ENCODE measurements around the gene ASB18. TPM values are rescaled to one million over a fixed set of nuclear protein-coding genes. Genes with fewer than 3 reads are reported as not detected.
"Not testable (repeated sequence)": the region's sequence is repeated elsewhere in the genome, so short reads cannot be mapped to it uniquely, and the experiment has no call there.

ASB18 gene
- total RNA-seq, 2 donors from 2014 or later = not detected

GRCh38 chr2:236271851-236272250 is 7.6 kb upstream of the ASB18 start:
- no peaks in the 10 kb centered on the region for H3K9me3 ChIP-seq (ENCODE audit: control insufficient read depth, low read length, poor library complexity, severe bottlenecking)
- no peaks in the 10 kb centered on the region for H3K4me1 Mint-ChIP-seq
- H3K27me3 Mint-ChIP-seq = peaks cover 29% of the 10 kb centered on the region
- no peak for ATAC-seq
- no peaks in the 10 kb centered on the region for H3K36me3 Mint-ChIP-seq (ENCODE audit: low read depth)
- H3K27ac Mint-ChIP-seq = no peak overlapping the region
- no peak overlapping the region for H3K4me3 Mint-ChIP-seq
- no peak for DNase-seq

DNA sequence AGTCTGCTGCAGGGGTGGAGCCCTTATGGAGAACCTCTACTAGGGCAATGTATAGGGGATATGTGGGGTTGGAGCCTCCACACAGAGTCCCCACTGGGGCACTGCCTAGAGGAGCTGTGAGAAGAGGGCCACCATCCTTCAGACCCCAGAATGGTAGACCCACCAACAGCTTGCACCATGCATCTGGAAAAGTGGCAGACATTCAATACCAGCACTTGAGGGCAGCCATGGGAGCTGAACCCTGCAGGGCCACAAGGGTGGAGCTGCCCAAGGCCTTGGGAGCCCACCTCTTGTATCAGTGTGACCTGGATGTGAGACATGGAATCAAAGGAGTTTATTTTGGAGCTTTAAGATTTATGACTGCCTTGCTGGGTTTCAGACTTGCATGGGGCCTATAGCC is 5.7 kb upstream of the ASB18 start:
- ATAC-seq; H3K4me3 Mint-ChIP-seq; H3K4me1 Mint-ChIP-seq; DNase-seq; H3K9me3 ChIP-seq (ENCODE audit: control insufficient read depth, low read length, poor library complexity, severe bottlenecking); H3K27ac Mint-ChIP-seq; H3K36me3 Mint-ChIP-seq (ENCODE audit: low read depth): not testable (repeated sequence)
- peaks cover 26% of the 10 kb centered on the region for H3K27me3 Mint-ChIP-seq

- no peaks in the 10 kb centered on the region for H3K9me3 ChIP-seq (ENCODE audit: control insufficient read depth, low read length, poor library complexity, severe bottlenecking)
- H3K27me3 Mint-ChIP-seq = peaks cover 34% of the 10 kb centered on the region
- ATAC-seq (no peak), DNase-seq (no peak)
- H3K4me1 Mint-ChIP-seq = no peaks in the 10 kb centered on the region
- no peak overlapping the region for H3K27ac Mint-ChIP-seq
- no peaks in the 10 kb centered on the region for H3K36me3 Mint-ChIP-seq (ENCODE audit: low read depth)
- no peak overlapping the region for H3K4me3 Mint-ChIP-seq
Measured at GRCh38 chr2:236265675-236266074, 1.5 kb upstream of the ASB18 start.

GRCh38 chr2:236262238-236262637 is 2.0 kb downstream of the ASB18 start:
- no peak for ATAC-seq
- peaks cover 2% of the 10 kb centered on the region for H3K36me3 Mint-ChIP-seq (ENCODE audit: low read depth)
- DNase-seq = no peak
- H3K9me3 ChIP-seq (ENCODE audit: control insufficient read depth, low read length, poor library complexity, severe bottlenecking) = no peaks in the 10 kb centered on the region
- H3K27ac Mint-ChIP-seq = no peak overlapping the region
- no peak overlapping the region for H3K4me3 Mint-ChIP-seq
- H3K4me1 Mint-ChIP-seq = no peaks in the 10 kb centered on the region
- peaks cover 56% of the 10 kb centered on the region for H3K27me3 Mint-ChIP-seq

DNA sequence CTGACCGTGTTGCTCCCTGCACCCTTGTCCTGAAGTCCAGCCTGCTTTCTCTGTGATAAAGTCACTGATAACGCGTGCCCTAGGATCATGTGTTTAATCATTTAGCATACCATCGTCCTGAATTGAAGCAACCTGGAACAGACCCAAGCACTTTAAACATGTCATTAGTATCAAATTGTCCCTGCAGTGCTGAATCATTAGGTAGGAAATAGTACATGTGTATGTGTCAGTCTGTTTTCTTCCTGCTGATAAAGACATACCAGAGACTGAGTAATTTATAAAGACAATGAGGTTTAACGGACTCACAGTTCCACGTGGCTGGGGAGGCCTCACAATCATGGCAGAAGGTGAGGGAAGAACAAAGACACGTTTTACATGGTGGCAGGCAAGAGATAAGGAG is 2.8 kb downstream of the ASB18 start:
- no peaks in the 10 kb centered on the region for H3K9me3 ChIP-seq (ENCODE audit: control insufficient read depth, low read length, poor library complexity, severe bottlenecking)
- Mint-ChIP-seq H3K4me1 (no peaks in the 10 kb centered on the region), H3K27me3 (peaks cover 63% of the 10 kb centered on the region), H3K4me3 (no peak overlapping the region), H3K27ac (no peak overlapping the region), H3K36me3 (ENCODE audit: low read depth) (peaks cover 2% of the 10 kb centered on the region)
- DNase-seq (no peak), ATAC-seq (no peak)

DNA sequence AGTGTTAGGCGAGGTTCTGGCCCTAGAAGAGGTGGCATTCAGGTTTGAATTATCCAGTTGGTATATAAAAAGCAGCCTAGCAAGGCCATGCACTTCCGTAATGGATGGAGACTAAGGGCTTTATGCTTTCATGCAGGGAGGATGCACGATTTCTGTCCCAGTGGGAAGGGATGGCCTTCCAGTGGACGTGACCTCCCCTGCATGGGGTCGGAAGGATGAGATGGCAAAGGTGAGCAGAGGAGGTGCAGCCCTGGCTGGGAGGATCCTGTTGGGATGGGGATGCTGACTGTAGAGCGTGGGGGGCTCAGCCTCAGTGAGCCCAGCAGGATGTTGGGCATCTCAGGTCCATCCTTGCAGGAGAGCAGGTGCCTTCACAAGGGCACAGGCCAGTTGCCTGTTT is 4.8 kb downstream of the ASB18 start:
- ATAC-seq (no peak), DNase-seq (no peak)
- Mint-ChIP-seq H3K36me3 (ENCODE audit: low read depth) (peaks cover 2% of the 10 kb centered on the region), H3K27ac (no peak overlapping the region), H3K4me3 (no peak overlapping the region), H3K4me1 (no peaks in the 10 kb centered on the region), H3K27me3 (peaks cover 66% of the 10 kb centered on the region)
- H3K9me3 ChIP-seq (ENCODE audit: control insufficient read depth, low read length, poor library complexity, severe bottlenecking) = no peaks in the 10 kb centered on the region

DNA sequence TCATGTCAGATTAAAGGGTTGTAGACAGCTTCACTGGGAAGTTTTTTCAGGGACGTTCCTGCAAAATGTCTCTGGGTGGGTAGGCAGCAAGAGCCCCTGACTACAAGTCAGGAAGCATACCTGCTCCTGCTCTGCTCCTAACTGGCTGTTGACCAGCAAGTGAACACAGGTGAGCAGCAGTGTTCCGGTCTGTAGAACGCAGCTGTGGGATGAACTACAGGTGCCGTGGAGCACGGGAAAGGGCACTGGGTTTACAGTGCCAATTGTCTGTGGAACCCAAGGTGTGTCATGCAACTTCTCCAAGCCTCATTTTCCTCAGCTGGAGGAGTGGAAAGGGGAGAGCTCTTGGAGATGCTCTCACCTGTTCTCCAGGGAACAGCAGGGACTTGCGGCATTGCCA is 6.6 kb downstream of the ASB18 start:
- DNase-seq (no peak), ATAC-seq (no peak)
- peaks cover 2% of the 10 kb centered on the region for H3K36me3 Mint-ChIP-seq (ENCODE audit: low read depth)
- H3K4me1 Mint-ChIP-seq = no peaks in the 10 kb centered on the region
- H3K27ac Mint-ChIP-seq = no peak overlapping the region
- no peak overlapping the region for H3K4me3 Mint-ChIP-seq
- H3K9me3 ChIP-seq (ENCODE audit: control insufficient read depth, low read length, poor library complexity, severe bottlenecking) = no peaks in the 10 kb centered on the region
- H3K27me3 Mint-ChIP-seq = peaks cover 53% of the 10 kb centered on the region

- Mint-ChIP-seq H3K36me3 (ENCODE audit: low read depth) (peaks cover 2% of the 10 kb centered on the region), H3K27ac (no peak overlapping the region), H3K27me3 (peaks cover 56% of the 10 kb centered on the region), H3K4me1 (no peaks in the 10 kb centered on the region), H3K4me3 (no peak overlapping the region)
- ATAC-seq (no peak), DNase-seq (no peak)
- H3K9me3 ChIP-seq (ENCODE audit: control insufficient read depth, low read length, poor library complexity, severe bottlenecking) = no peaks in the 10 kb centered on the region
Measured at GRCh38 chr2:236257136-236257535, 7.1 kb downstream of the ASB18 start.

GRCh38 chr2:236256366-236256985 is 7.7 kb downstream of the ASB18 start:
- H3K27ac Mint-ChIP-seq = no peak overlapping the region
- peaks cover 56% of the 10 kb centered on the region for H3K27me3 Mint-ChIP-seq
- no peaks in the 10 kb centered on the region for H3K9me3 ChIP-seq (ENCODE audit: control insufficient read depth, low read length, poor library complexity, severe bottlenecking)
- ATAC-seq (no peak), DNase-seq (no peak)
- H3K4me1 Mint-ChIP-seq = no peaks in the 10 kb centered on the region
- H3K4me3 Mint-ChIP-seq = no peak overlapping the region
- peaks cover 2% of the 10 kb centered on the region for H3K36me3 Mint-ChIP-seq (ENCODE audit: low read depth)

DNA sequence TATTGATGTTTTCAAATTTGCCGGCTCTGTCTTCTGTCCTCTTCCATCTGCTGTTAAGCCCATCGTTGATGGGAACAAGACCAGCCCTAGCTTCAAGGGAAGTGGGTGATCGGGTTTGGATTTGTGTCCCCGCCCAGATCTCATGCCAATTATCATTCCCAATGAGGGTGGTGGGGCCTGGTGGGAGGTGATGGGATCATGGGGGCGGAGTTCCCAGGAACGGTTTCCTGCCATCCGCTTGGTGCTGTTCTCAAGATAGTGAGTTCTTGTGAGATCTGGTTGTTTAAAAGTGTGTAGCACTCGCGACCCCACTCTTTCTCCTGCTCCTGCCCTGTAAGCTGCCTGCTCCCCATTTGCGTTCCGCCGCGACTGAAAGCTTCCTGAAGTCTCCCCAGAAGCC is 9.5 kb downstream of the ASB18 start:
- H3K36me3 Mint-ChIP-seq (ENCODE audit: low read depth) = peaks cover 2% of the 10 kb centered on the region
- no peaks in the 10 kb centered on the region for H3K4me1 Mint-ChIP-seq
- no peak overlapping the region for H3K27ac Mint-ChIP-seq
- H3K9me3 ChIP-seq (ENCODE audit: control insufficient read depth, low read length, poor library complexity, severe bottlenecking) = no peaks in the 10 kb centered on the region
- DNase-seq = no peak
- ATAC-seq = no peak
- peaks cover 54% of the 10 kb centered on the region for H3K27me3 Mint-ChIP-seq
- H3K4me3 Mint-ChIP-seq = no peak overlapping the region

- no peaks in the 10 kb centered on the region for H3K9me3 ChIP-seq (ENCODE audit: control insufficient read depth, low read length, poor library complexity, severe bottlenecking)
- DNase-seq (no peak), ATAC-seq (no peak)
- Mint-ChIP-seq H3K4me1 (no peaks in the 10 kb centered on the region), H3K27me3 (peaks cover 55% of the 10 kb centered on the region), H3K4me3 (no peak overlapping the region), H3K36me3 (ENCODE audit: low read depth) (no peaks in the 10 kb centered on the region), H3K27ac (no peak overlapping the region)
Measured at GRCh38 chr2:236254001-236254400, 10.2 kb downstream of the ASB18 start.

DNA sequence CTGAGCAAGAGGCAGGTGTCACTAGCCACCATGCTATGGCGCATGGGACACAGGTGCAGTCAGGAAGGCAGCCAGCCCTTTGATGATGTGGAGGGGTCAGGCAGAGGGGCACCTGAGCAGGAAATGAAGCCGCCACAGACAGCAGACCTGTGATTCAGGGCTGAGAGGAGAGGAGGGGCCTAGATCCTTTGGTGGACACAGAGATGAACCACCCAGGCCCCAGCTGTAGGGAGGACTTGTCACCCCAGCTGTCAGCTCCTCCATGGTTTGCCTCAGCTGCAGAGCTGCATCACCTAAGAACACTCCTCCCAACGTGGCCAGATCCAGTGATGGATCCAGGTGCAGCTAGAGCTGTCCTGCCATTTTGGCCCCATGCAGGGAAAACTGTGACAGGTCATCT is 11.6 kb downstream of the ASB18 start:
- ATAC-seq (no peak), DNase-seq (no peak)
- H3K27ac Mint-ChIP-seq = no peak overlapping the region
- H3K4me1 Mint-ChIP-seq = no peaks in the 10 kb centered on the region
- no peak overlapping the region for H3K4me3 Mint-ChIP-seq
- H3K36me3 Mint-ChIP-seq (ENCODE audit: low read depth) = no peaks in the 10 kb centered on the region
- H3K9me3 ChIP-seq (ENCODE audit: control insufficient read depth, low read length, poor library complexity, severe bottlenecking) = no peaks in the 10 kb centered on the region
- peaks cover 47% of the 10 kb centered on the region for H3K27me3 Mint-ChIP-seq

DNA sequence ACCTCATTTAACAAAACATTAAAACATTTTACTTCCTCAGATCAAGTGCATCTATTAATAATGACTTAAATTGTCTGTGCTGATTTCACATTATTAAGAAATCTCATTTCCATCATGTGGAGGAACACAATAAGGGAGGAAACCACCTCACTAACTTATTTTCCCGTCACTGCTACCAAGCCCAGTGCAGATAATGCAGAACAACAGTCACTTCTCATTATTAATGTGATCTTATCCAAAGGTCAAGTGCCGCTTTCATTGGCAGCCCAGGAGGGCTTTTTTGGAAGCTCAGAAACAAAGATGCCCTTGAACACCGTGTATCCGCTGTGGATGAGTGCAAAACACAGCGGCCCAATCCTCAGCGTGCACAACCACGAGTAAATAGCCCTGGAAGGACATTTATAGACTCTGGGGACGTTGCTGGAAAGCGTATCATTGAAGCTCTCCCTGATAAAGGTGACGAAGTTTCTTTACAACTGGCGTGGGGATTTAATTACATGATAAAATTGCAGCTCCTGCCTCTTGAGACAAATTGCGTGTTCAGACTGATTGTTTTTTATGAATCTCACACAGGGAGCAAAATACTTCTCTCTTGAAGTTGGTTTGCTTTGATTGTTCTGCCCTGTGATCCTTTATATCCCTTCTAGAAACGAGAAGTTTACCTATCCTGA is 13.2 kb downstream of the ASB18 start:
- ATAC-seq (no peak), DNase-seq (no peak)
- H3K27ac Mint-ChIP-seq = no peak overlapping the region
- no peaks in the 10 kb centered on the region for H3K9me3 ChIP-seq (ENCODE audit: control insufficient read depth, low read length, poor library complexity, severe bottlenecking)
- no peak overlapping the region for H3K4me3 Mint-ChIP-seq
- H3K27me3 Mint-ChIP-seq = peaks cover 36% of the 10 kb centered on the region
- no peaks in the 10 kb centered on the region for H3K4me1 Mint-ChIP-seq
- no peaks in the 10 kb centered on the region for H3K36me3 Mint-ChIP-seq (ENCODE audit: low read depth)

DNA sequence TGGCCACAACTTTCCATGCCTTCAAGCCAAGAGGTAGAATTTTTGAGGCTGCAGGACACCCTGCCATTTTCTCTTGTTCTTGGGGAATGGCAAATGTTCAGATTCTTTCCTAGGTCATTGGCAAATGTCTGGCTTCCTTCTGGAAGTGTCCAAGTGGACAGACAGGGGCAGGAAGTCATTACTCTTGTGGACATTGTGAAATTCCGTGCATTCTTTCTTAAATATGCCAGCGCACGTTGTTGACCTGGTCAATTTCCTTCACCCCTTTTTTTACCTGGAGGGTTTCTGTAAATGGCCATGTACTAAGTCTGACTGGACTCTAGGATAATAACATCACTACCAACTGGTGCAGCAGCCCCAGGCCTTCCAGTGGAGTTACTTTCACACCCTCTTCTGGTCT is 13.9 kb downstream of the ASB18 start:
- ATAC-seq (no peak), DNase-seq (no peak)
- Mint-ChIP-seq H3K4me1 (no peaks in the 10 kb centered on the region), H3K36me3 (ENCODE audit: low read depth) (no peaks in the 10 kb centered on the region), H3K27me3 (peaks cover 37% of the 10 kb centered on the region), H3K27ac (no peak overlapping the region), H3K4me3 (no peak overlapping the region)
- no peaks in the 10 kb centered on the region for H3K9me3 ChIP-seq (ENCODE audit: control insufficient read depth, low read length, poor library complexity, severe bottlenecking)
